IMR-90 (cell line): Measurements from ENCODE around the gene F10.

ENCODE experiments used
- CEBPB ChIP-seq: IDR thresholded peaks from 2 replicates; pipeline ENCODE4 v1.6.1; 2012; ENCODE audit warnings: low read depth, low read length, improper control_type of control experiment
- CHD1 ChIP-seq: IDR thresholded peaks from 2 replicates; pipeline ENCODE4 v1.6.1; 2012; ENCODE audit warnings: low read depth, low read length, improper control_type of control experiment
- MAFK ChIP-seq: IDR thresholded peaks from 2 replicates; pipeline ENCODE4 v1.6.1; 2012; ENCODE audit warnings: low read depth, low read length, improper control_type of control experiment
- MXI1 ChIP-seq: IDR thresholded peaks from 2 replicates; pipeline ENCODE4 v1.6.1; 2012; ENCODE audit warnings: low read depth, mild to moderate bottlenecking, low read length, moderate library complexity, borderline replicate concordance
- NFE2L2 ChIP-seq: fragments of 150-350 bp; IDR thresholded peaks from 2 replicates; pipeline ENCODE4 v1.6.1; 2016; ENCODE audit warnings: low read depth, mild to moderate bottlenecking, low read length
- POLR2A ChIP-seq: IDR thresholded peaks from 2 replicates; pipeline ENCODE4 v1.6.1; 2012; ENCODE audit warnings: mild to moderate bottlenecking, low read depth, low read length
- RFX5 ChIP-seq: IDR thresholded peaks from 2 replicates; pipeline ENCODE4 v1.8.0; 2012; ENCODE audit warnings: low read depth, mild to moderate bottlenecking, low read length, moderate library complexity
- SMC3 ChIP-seq: fragments of 150-350 bp; IDR thresholded peaks from 2 replicates; pipeline ENCODE4 v1.6.1; 2016; ENCODE audit warnings: low read depth, mild to moderate bottlenecking, antibody characterized with exemption, low read length, moderate library complexity
- TF ChIP-seq, protein P1 (sequence below): conservative IDR thresholded peaks from 2 replicates; pipeline ENCODE4 v1.5.1; 2012; ENCODE audit warnings: mild to moderate bottlenecking, low read depth, low read length, improper control_type of control experiment
- TF ChIP-seq, protein P2 (sequence below): fragments of 150-350 bp; IDR thresholded peaks from 2 replicates; pipeline ENCODE4 v1.6.1; 2017; ENCODE audit warnings: mild to moderate bottlenecking, antibody characterized with exemption, low read length, low read depth

DNA sequence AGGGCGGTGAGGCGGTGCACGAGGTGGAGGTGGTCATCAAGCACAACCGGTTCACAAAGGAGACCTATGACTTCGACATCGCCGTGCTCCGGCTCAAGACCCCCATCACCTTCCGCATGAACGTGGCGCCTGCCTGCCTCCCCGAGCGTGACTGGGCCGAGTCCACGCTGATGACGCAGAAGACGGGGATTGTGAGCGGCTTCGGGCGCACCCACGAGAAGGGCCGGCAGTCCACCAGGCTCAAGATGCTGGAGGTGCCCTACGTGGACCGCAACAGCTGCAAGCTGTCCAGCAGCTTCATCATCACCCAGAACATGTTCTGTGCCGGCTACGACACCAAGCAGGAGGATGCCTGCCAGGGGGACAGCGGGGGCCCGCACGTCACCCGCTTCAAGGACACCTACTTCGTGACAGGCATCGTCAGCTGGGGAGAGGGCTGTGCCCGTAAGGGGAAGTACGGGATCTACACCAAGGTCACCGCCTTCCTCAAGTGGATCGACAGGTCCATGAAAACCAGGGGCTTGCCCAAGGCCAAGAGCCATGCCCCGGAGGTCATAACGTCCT is 26.4 kb downstream of the F10 start:
- TF ChIP-seq, protein P1, sequence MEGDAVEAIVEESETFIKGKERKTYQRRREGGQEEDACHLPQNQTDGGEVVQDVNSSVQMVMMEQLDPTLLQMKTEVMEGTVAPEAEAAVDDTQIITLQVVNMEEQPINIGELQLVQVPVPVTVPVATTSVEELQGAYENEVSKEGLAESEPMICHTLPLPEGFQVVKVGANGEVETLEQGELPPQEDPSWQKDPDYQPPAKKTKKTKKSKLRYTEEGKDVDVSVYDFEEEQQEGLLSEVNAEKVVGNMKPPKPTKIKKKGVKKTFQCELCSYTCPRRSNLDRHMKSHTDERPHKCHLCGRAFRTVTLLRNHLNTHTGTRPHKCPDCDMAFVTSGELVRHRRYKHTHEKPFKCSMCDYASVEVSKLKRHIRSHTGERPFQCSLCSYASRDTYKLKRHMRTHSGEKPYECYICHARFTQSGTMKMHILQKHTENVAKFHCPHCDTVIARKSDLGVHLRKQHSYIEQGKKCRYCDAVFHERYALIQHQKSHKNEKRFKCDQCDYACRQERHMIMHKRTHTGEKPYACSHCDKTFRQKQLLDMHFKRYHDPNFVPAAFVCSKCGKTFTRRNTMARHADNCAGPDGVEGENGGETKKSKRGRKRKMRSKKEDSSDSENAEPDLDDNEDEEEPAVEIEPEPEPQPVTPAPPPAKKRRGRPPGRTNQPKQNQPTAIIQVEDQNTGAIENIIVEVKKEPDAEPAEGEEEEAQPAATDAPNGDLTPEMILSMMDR: no peak
- TF ChIP-seq, protein P2, sequence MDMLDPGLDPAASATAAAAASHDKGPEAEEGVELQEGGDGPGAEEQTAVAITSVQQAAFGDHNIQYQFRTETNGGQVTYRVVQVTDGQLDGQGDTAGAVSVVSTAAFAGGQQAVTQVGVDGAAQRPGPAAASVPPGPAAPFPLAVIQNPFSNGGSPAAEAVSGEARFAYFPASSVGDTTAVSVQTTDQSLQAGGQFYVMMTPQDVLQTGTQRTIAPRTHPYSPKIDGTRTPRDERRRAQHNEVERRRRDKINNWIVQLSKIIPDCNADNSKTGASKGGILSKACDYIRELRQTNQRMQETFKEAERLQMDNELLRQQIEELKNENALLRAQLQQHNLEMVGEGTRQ: no peak
- TF ChIP-seq CHD1: no peak
- TF ChIP-seq NFE2L2: no peak
- no peak for TF ChIP-seq POLR2A
- TF ChIP-seq SMC3: no peak
- TF ChIP-seq CEBPB: no peak
- no peak for TF ChIP-seq MXI1
- TF ChIP-seq MAFK: no peak
- no peak for TF ChIP-seq RFX5
